Measurements from ENCODE around the gene SIMC1.
"Not testable (repeated sequence)": the region's sequence is repeated elsewhere in the genome, so short reads cannot be mapped to it uniquely, and the experiment has no call there.

The SIMC1 gene

GRCh38 chr5:176237971-176238644 lies at the start of gene SIMC1:
Gene SIMC1, plus strand, starts transcription at chr5:176238424. Its CDS starts 85 bp downstream, at chr5:176238509.
- DNase-seq, result not testable (repeated sequence)

- DNase-seq, result no peak
Measured at GRCh38 chr5:176188506-176189193, 49.6 kb upstream of the SIMC1 start.

- DNase-seq, result no peak
Measured at GRCh38 chr5:176189857-176190256, 48.4 kb upstream of the SIMC1 start.

GRCh38 chr5:176190886-176191755 lies 47.1 kb upstream of the SIMC1 start:
- DNase-seq, result no peak

GRCh38 chr5:176192094-176192721 lies 46.0 kb upstream of the SIMC1 start:
- no peak for DNase-seq

GRCh38 chr5:176192722-176193117 lies 45.5 kb upstream of the SIMC1 start:
- DNase-seq, result not testable (repeated sequence)

- DNase-seq, result not testable (repeated sequence)
Measured at GRCh38 chr5:176193636-176194035, 44.6 kb upstream of the SIMC1 start.

GRCh38 chr5:176194238-176195083 lies 43.8 kb upstream of the SIMC1 start:
- DNase-seq, result not testable (repeated sequence)

GRCh38 chr5:176195084-176195413 lies 43.2 kb upstream of the SIMC1 start:
- not testable (repeated sequence) for DNase-seq

GRCh38 chr5:176195487-176196207 lies 42.6 kb upstream of the SIMC1 start:
- DNase-seq, result not testable (repeated sequence)

GRCh38 chr5:176196781-176197180 lies 41.4 kb upstream of the SIMC1 start:
- DNase-seq, result not testable (repeated sequence)

GRCh38 chr5:176197234-176197858 lies 40.9 kb upstream of the SIMC1 start:
- DNase-seq, result peak; percentile 97

GRCh38 chr5:176198299-176198698 lies 39.9 kb upstream of the SIMC1 start:
- not testable (repeated sequence) for DNase-seq

GRCh38 chr5:176198991-176199733 lies 39.1 kb upstream of the SIMC1 start:
- not testable (repeated sequence) for DNase-seq

- DNase-seq, result not testable (repeated sequence)
Measured at GRCh38 chr5:176199803-176200399, 38.3 kb upstream of the SIMC1 start.

- no peak for DNase-seq
Measured at GRCh38 chr5:176201811-176202210, 36.4 kb upstream of the SIMC1 start.

GRCh38 chr5:176203086-176203485 lies 35.1 kb upstream of the SIMC1 start:
- DNase-seq, result no peak

GRCh38 chr5:176203535-176203934 lies 34.7 kb upstream of the SIMC1 start:
- DNase-seq, result not testable (repeated sequence)

GRCh38 chr5:176214466-176215021 lies 23.7 kb upstream of the SIMC1 start:
- not testable (repeated sequence) for DNase-seq
